RWPE2 (cell line): ENCODE results near the gene ERN1.

Experiments used
- ATAC-seq: fragments of 200-7000 bp; cut with Tn5 transposase; 3 replicates; pipeline ENCODE4 v1.9.1; 2021; ENCODE audit warnings: low read depth
- DNase-seq: peaks from one replicate; pipeline ENCODE4 v3.0.0-alpha.2; 2020; ENCODE audit warnings: low spot score
- H3K27ac ChIP-seq: fragments of 450-650 bp; 2 replicates; pipeline ENCODE4 v1.5.1; 2017; ENCODE audit warnings: mild to moderate bottlenecking; ENCODE audit not compliant: poor library complexity, severe bottlenecking
- H3K27me3 ChIP-seq: fragments of 250-450 bp; sonication (Bioruptor Pico); 2 replicates; pipeline ENCODE4 v1.5.1; 2021; ENCODE audit warnings: mild to moderate bottlenecking, moderate library complexity; ENCODE audit not compliant: insufficient read depth, poor library complexity, severe bottlenecking
- H3K36me3 ChIP-seq: fragments of 250-450 bp; sonication (Bioruptor Pico); 2 replicates; pipeline ENCODE4 v1.5.1; 2020; ENCODE audit warnings: low read depth, mild to moderate bottlenecking, moderate library complexity
- H3K4me1 ChIP-seq: fragments of 250-450 bp; sonication (Bioruptor Pico); 2 replicates; pipeline ENCODE4 v1.5.1; 2021; ENCODE audit warnings: mild to moderate bottlenecking, moderate library complexity; ENCODE audit not compliant: insufficient read depth, poor library complexity, severe bottlenecking
- H3K4me3 ChIP-seq: fragments of 250-450 bp; sonication (Bioruptor Pico); 2 replicates; pipeline ENCODE4 v1.5.1; 2021; ENCODE audit warnings: mild to moderate bottlenecking, moderate library complexity; ENCODE audit not compliant: severe bottlenecking
- H3K9me3 ChIP-seq: fragments of 250-450 bp; sonication (Bioruptor Pico); 2 replicates; pipeline ENCODE4 v1.5.1; 2021; ENCODE audit warnings: mild to moderate bottlenecking, moderate library complexity; ENCODE audit not compliant: severe bottlenecking
- CTCF ChIP-seq: fragments of 450-650 bp; IDR thresholded peaks from one replicate; pipeline ENCODE4 v1.5.1; 2017; ENCODE audit warnings: mild to moderate bottlenecking, moderate library complexity; ENCODE audit not compliant: poor library complexity, severe bottlenecking

ERN1 gene

GRCh38 chr17:64083563-64084085 lies 46.3 kb downstream of the ERN1 start:
- H3K27ac ChIP-seq = peak overlapping the region; percentile 83
- H3K27me3 ChIP-seq = no peaks in the 10 kb centered on the region
- DNase-seq (no peak), ATAC-seq (no peak)
- no peaks in the 10 kb centered on the region for H3K36me3 ChIP-seq
- TF ChIP-seq CTCF = no peak
- H3K4me1 ChIP-seq = peaks cover 41% of the 10 kb centered on the region
- no peak overlapping the region for H3K4me3 ChIP-seq
- H3K9me3 ChIP-seq = no peaks in the 10 kb centered on the region

GRCh38 chr17:64083093-64083492 lies 46.9 kb downstream of the ERN1 start:
- peaks cover 41% of the 10 kb centered on the region for H3K4me1 ChIP-seq
- peak overlapping the region; percentile 83 for H3K27ac ChIP-seq
- no peak for DNase-seq
- no peak overlapping the region for H3K4me3 ChIP-seq
- H3K9me3 ChIP-seq = no peaks in the 10 kb centered on the region
- ATAC-seq = no peak
- no peaks in the 10 kb centered on the region for H3K27me3 ChIP-seq
- TF ChIP-seq CTCF = no peak
- H3K36me3 ChIP-seq = no peaks in the 10 kb centered on the region

GRCh38 chr17:64081802-64082799 lies 47.8 kb downstream of the ERN1 start:
- Histone ChIP-seq H3K9me3 (no peaks in the 10 kb centered on the region), H3K4me1 (peaks cover 41% of the 10 kb centered on the region), H3K27ac (peak overlapping the region; percentile 83), H3K4me3 (no peak overlapping the region), H3K27me3 (no peaks in the 10 kb centered on the region), H3K36me3 (no peaks in the 10 kb centered on the region)
- ATAC-seq = peak; percentile 91
- TF ChIP-seq CTCF = no peak
- DNase-seq = no peak

GRCh38 chr17:64080174-64080618 lies 49.7 kb downstream of the ERN1 start:
- Histone ChIP-seq H3K9me3 (no peaks in the 10 kb centered on the region), H3K27ac (no peak overlapping the region), H3K27me3 (no peaks in the 10 kb centered on the region), H3K4me3 (no peak overlapping the region), H3K36me3 (no peaks in the 10 kb centered on the region), H3K4me1 (peaks cover 46% of the 10 kb centered on the region)
- no peak for DNase-seq
- ATAC-seq = no peak
- TF ChIP-seq CTCF = no peak
